ENCODE results near the gene CRIP2.

Gene CRIP2

GRCh38 chr14:105473677-105474482 lies 741 bp upstream of the CRIP2 start:
- peak overlapping the region; percentile 39; the same call in 1 of the 2 replicates for H3K9ac ChIP-seq
- H3K27me3 ChIP-seq (ENCODE audit: insufficient read depth, low read depth): peaks cover 37% of the 10 kb centered on the region
- no peak overlapping the region for H3K4me3 ChIP-seq (IDR thresholded peaks at IDR 0.05; ENCODE audit: insufficient read depth, low read depth, low read length)
- TF ChIP-seq, protein P1, sequence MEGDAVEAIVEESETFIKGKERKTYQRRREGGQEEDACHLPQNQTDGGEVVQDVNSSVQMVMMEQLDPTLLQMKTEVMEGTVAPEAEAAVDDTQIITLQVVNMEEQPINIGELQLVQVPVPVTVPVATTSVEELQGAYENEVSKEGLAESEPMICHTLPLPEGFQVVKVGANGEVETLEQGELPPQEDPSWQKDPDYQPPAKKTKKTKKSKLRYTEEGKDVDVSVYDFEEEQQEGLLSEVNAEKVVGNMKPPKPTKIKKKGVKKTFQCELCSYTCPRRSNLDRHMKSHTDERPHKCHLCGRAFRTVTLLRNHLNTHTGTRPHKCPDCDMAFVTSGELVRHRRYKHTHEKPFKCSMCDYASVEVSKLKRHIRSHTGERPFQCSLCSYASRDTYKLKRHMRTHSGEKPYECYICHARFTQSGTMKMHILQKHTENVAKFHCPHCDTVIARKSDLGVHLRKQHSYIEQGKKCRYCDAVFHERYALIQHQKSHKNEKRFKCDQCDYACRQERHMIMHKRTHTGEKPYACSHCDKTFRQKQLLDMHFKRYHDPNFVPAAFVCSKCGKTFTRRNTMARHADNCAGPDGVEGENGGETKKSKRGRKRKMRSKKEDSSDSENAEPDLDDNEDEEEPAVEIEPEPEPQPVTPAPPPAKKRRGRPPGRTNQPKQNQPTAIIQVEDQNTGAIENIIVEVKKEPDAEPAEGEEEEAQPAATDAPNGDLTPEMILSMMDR (conservative IDR thresholded peaks at IDR 0.05; ENCODE audit: low read depth, low read length): no peak
- no peaks in the 10 kb centered on the region for H4K20me1 ChIP-seq (ENCODE audit: insufficient read depth)
- H3K79me2 ChIP-seq (ENCODE audit: insufficient read depth, low read depth): no peaks in the 10 kb centered on the region
- H3K4me1 ChIP-seq (ENCODE audit: low read depth, poor library complexity, severe bottlenecking): peaks cover 18% of the 10 kb centered on the region
- peak overlapping the region; percentile 85 for H3K4me2 ChIP-seq
- peak overlapping the region; percentile 64; the same call in 1 of the 2 replicates for H2AFZ ChIP-seq (ENCODE audit: low read depth)
- H3K36me3 ChIP-seq (ENCODE audit: insufficient read depth): no peaks in the 10 kb centered on the region
- H3K27ac ChIP-seq: peak overlapping the region; percentile 45; the same call in 1 of the 2 replicates

- Histone ChIP-seq H3K9ac (no peak overlapping the region), H4K20me1 (ENCODE audit: insufficient read depth) (no peaks in the 10 kb centered on the region), H3K36me3 (ENCODE audit: insufficient read depth) (no peaks in the 10 kb centered on the region), H3K79me2 (ENCODE audit: insufficient read depth, low read depth) (no peaks in the 10 kb centered on the region), H2AFZ (ENCODE audit: low read depth) (peak overlapping the region; percentile 69; the same call in 1 of the 2 replicates), H3K27me3 (ENCODE audit: insufficient read depth, low read depth) (peaks cover 52% of the 10 kb centered on the region), H3K4me1 (ENCODE audit: low read depth, poor library complexity, severe bottlenecking) (peaks cover 30% of the 10 kb centered on the region), H3K27ac (no peak overlapping the region), H3K4me3 (IDR thresholded peaks at IDR 0.05; ENCODE audit: insufficient read depth, low read depth, low read length) (no peak overlapping the region), H3K4me2 (peak overlapping the region; percentile 73)
- TF ChIP-seq, protein P1 (conservative IDR thresholded peaks at IDR 0.05; ENCODE audit: low read depth, low read length): no peak
Observed at GRCh38 chr14:105475269-105476096, 862 bp downstream of the CRIP2 start.

GRCh38 chr14:105476097-105476830 lies 1.6 kb downstream of the CRIP2 start:
- TF ChIP-seq, protein P1 (conservative IDR thresholded peaks at IDR 0.05; ENCODE audit: low read depth, low read length): no peak
- Histone ChIP-seq H3K4me1 (ENCODE audit: low read depth, poor library complexity, severe bottlenecking) (peaks cover 38% of the 10 kb centered on the region), H3K27ac (no peak overlapping the region), H3K9ac (no peak overlapping the region), H3K27me3 (ENCODE audit: insufficient read depth, low read depth) (peaks cover 54% of the 10 kb centered on the region), H3K79me2 (ENCODE audit: insufficient read depth, low read depth) (no peaks in the 10 kb centered on the region), H3K36me3 (ENCODE audit: insufficient read depth) (no peaks in the 10 kb centered on the region), H3K4me3 (IDR thresholded peaks at IDR 0.05; ENCODE audit: insufficient read depth, low read depth, low read length) (no peak overlapping the region), H2AFZ (ENCODE audit: low read depth) (no peak overlapping the region), H4K20me1 (ENCODE audit: insufficient read depth) (no peaks in the 10 kb centered on the region), H3K4me2 (no peak overlapping the region)

Measured in KMS-11 (cell line).